ENCODE data around the gene FEZ2. TPM values are rescaled to one million over a fixed set of nuclear protein-coding genes. Genes with fewer than 3 reads are reported as not detected.

The FEZ2 gene
- total RNA-seq, 4 donors from 2014 or later, result 40.0 to 73.4 (median 47.5) TPM

DNA sequence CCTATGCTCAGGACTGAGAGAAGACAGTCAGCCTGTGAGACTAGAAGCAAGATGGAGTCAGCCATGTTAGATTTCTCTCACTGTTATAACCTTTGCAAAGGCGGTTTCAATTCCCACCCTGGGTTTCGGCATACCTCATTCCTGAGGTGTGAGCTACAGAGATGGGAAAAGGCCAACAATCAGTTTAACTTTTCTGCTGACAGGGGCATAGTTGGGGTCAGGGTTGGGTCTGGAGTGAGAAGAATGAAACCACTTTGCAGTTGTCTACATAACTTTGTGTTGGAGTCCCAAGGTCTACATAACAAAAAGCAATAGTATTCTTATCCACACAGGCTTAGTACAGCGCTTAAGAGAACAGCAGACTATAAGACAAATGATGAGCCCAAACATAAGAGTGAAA is 28.1 kb upstream of the FEZ2 start:
- Histone ChIP-seq H3K9me3 (peaks cover 4 to 7% of the 10 kb centered on the region in 2 donors), H3K4me1 (no peaks in the 10 kb centered on the region), H3K27me3 (peaks cover 3% of the 10 kb centered on the region), H3K27ac (no peak overlapping the region), H3K36me3 (no peaks in the 10 kb centered on the region), H3K4me3 (no peak overlapping the region)
- in situ Hi-C loops (cut with MboI; ENCODE audit: low pct_ligation_motif_present in 1 of 4, low pct_unique_long_range_greater_than_20kb in 1 of 4, low sequenced_read_pairs in 3 of 4) (no loop called here), intact Hi-C loops (cut with DNase I; ENCODE audit: low total_unique reads) (no loop called here)
- 92 to 97% methylated on average over 2 to 3 of the region's 3 CpGs for WGBS, 2 donors (ENCODE audit: low coverage in 1 of 2)
- TF ChIP-seq EP300 (IDR thresholded peaks at IDR 0.05; ENCODE audit: low read depth) (no peak), POLR2AphosphoS5 (IDR thresholded peaks at IDR 0.05) (no peak), POLR2A (IDR thresholded peaks at IDR 0.05) (no peak)
- TF ChIP-seq, protein P1, sequence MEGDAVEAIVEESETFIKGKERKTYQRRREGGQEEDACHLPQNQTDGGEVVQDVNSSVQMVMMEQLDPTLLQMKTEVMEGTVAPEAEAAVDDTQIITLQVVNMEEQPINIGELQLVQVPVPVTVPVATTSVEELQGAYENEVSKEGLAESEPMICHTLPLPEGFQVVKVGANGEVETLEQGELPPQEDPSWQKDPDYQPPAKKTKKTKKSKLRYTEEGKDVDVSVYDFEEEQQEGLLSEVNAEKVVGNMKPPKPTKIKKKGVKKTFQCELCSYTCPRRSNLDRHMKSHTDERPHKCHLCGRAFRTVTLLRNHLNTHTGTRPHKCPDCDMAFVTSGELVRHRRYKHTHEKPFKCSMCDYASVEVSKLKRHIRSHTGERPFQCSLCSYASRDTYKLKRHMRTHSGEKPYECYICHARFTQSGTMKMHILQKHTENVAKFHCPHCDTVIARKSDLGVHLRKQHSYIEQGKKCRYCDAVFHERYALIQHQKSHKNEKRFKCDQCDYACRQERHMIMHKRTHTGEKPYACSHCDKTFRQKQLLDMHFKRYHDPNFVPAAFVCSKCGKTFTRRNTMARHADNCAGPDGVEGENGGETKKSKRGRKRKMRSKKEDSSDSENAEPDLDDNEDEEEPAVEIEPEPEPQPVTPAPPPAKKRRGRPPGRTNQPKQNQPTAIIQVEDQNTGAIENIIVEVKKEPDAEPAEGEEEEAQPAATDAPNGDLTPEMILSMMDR (IDR thresholded peaks at IDR 0.05), result no peak
- DNase-seq, result no peak

GRCh38 chr2:36625304-36625703 is 27.3 kb upstream of the FEZ2 start:
- peaks cover 4 to 7% of the 10 kb centered on the region in 2 donors for H3K9me3 ChIP-seq
- no peak overlapping the region for H3K4me3 ChIP-seq
- no peak overlapping the region for H3K27ac ChIP-seq
- peaks cover 3% of the 10 kb centered on the region for H3K27me3 ChIP-seq
- 71 to 100% methylated on average over 1 to 2 of the region's 2 CpGs for WGBS, 2 donors (ENCODE audit: low coverage in 1 of 2)
- in situ Hi-C loops (cut with MboI; ENCODE audit: low pct_ligation_motif_present in 1 of 4, low pct_unique_long_range_greater_than_20kb in 1 of 4, low sequenced_read_pairs in 3 of 4) (no loop called here), intact Hi-C loops (cut with DNase I; ENCODE audit: low total_unique reads) (no loop called here)
- H3K4me1 ChIP-seq, result no peaks in the 10 kb centered on the region
- no peaks in the 10 kb centered on the region for H3K36me3 ChIP-seq
- no peak for TF ChIP-seq POLR2A (IDR thresholded peaks at IDR 0.05)
- no peak for TF ChIP-seq EP300 (IDR thresholded peaks at IDR 0.05; ENCODE audit: low read depth)
- TF ChIP-seq, protein P1 (IDR thresholded peaks at IDR 0.05), result no peak
- TF ChIP-seq POLR2AphosphoS5 (IDR thresholded peaks at IDR 0.05), result no peak
- DNase-seq, result no peak

GRCh38 chr2:36620321-36620720 is 22.4 kb upstream of the FEZ2 start:
- H3K4me3 ChIP-seq, result no peak overlapping the region
- 88 to 90% methylated on average over 2 of the region's 2 CpGs for WGBS, 2 donors (ENCODE audit: low coverage in 1 of 2)
- H3K27ac ChIP-seq, result no peak overlapping the region
- no peaks in the 10 kb centered on the region for H3K36me3 ChIP-seq
- H3K9me3 ChIP-seq, result peaks cover 2 to 4% of the 10 kb centered on the region in 2 donors
- peaks cover 3% of the 10 kb centered on the region for H3K27me3 ChIP-seq
- DNase-seq, result no peak
- no peaks in the 10 kb centered on the region for H3K4me1 ChIP-seq
- in situ Hi-C loops (cut with MboI; ENCODE audit: low pct_ligation_motif_present in 1 of 4, low pct_unique_long_range_greater_than_20kb in 1 of 4, low sequenced_read_pairs in 3 of 4) (no loop called here), intact Hi-C loops (cut with DNase I; ENCODE audit: low total_unique reads) (no loop called here)
- no peak for TF ChIP-seq POLR2AphosphoS5 (IDR thresholded peaks at IDR 0.05)

DNA sequence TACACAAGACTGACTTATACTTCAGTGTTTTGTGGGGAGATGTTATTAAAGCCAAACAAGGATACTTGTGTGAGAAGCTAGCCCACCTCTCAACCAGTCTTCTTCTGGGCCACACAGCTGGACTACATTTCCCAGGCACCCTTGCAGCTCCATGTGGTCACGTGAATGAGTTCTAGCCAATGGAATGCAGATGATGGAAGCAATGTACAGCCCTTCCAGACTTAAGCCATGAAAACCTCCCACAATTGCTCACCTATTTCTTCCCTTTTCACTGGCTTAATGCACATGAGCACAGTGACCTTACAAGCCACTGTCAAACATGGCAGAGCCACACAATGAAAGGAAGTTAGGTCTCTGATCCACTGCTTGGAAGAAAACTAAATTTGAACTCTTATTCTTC is 20.4 kb upstream of the FEZ2 start:
- Histone ChIP-seq H3K36me3 (no peaks in the 10 kb centered on the region), H3K27me3 (peaks cover 1% of the 10 kb centered on the region), H3K27ac (no peak overlapping the region), H3K4me3 (no peak overlapping the region), H3K4me1 (no peaks in the 10 kb centered on the region), H3K9me3 (no peaks in the 10 kb centered on the region)
- TF ChIP-seq, protein P1 (IDR thresholded peaks at IDR 0.05), result no peak
- TF ChIP-seq POLR2A (IDR thresholded peaks at IDR 0.05) (no peak), POLR2AphosphoS5 (IDR thresholded peaks at IDR 0.05) (no peak), EP300 (IDR thresholded peaks at IDR 0.05; ENCODE audit: low read depth) (no peak)
- intact Hi-C loops (cut with DNase I; ENCODE audit: low total_unique reads) (no loop called here), in situ Hi-C loops (cut with MboI; ENCODE audit: low pct_ligation_motif_present in 1 of 4, low pct_unique_long_range_greater_than_20kb in 1 of 4, low sequenced_read_pairs in 3 of 4) (no loop called here)
- DNase-seq, result no peak
- 57 to 60% methylated on average over 1 of the region's 1 CpG for WGBS, 2 donors (ENCODE audit: low coverage in 1 of 2)

- in situ Hi-C loops (cut with MboI; ENCODE audit: low pct_ligation_motif_present in 1 of 4, low pct_unique_long_range_greater_than_20kb in 1 of 4, low sequenced_read_pairs in 3 of 4), result no loop called here
Measured at GRCh38 chr2:36616947-36617346, 19.0 kb upstream of the FEZ2 start.

More at GRCh38 chr2:36616947-36617346, 19.0 kb upstream of the FEZ2 start:
- Histone ChIP-seq H3K27ac (no peak overlapping the region), H3K4me1 (no peaks in the 10 kb centered on the region), H3K27me3 (no peaks in the 10 kb centered on the region), H3K4me3 (no peak overlapping the region), H3K36me3 (no peaks in the 10 kb centered on the region), H3K9me3 (no peaks in the 10 kb centered on the region)
- TF ChIP-seq POLR2AphosphoS5 (IDR thresholded peaks at IDR 0.05) (no peak), POLR2A (IDR thresholded peaks at IDR 0.05) (no peak), EP300 (IDR thresholded peaks at IDR 0.05; ENCODE audit: low read depth) (no peak)
- no peak for DNase-seq
- intact Hi-C loops (cut with DNase I; ENCODE audit: low total_unique reads), result no loop called here

All from transverse colon (tissue), 4 donors.